ENCODE data around the gene SLC12A8.

The SLC12A8 gene

GRCh38 chr3:125118600-125118999 lies 93.9 kb downstream of the SLC12A8 start:
- DNase-seq (ENCODE audit: low read depth, low spot score) = no peak
- H3K27ac ChIP-seq = no peak overlapping the region

- H3K27ac ChIP-seq = no peak overlapping the region
- DNase-seq (ENCODE audit: low read depth, low spot score) = no peak
These were observed 94.8 kb downstream of the SLC12A8 start for GRCh38 chr3:125117631-125118191.

- peak; percentile 26 for DNase-seq (ENCODE audit: low read depth, low spot score)
- H3K27ac ChIP-seq = peak overlapping the region; percentile 58
These were observed 96.1 kb downstream of the SLC12A8 start for GRCh38 chr3:125116311-125117080.

GRCh38 chr3:125115640-125116039 lies 96.9 kb downstream of the SLC12A8 start:
- H3K27ac ChIP-seq = no peak overlapping the region
- DNase-seq (ENCODE audit: low read depth, low spot score) = no peak

DNA sequence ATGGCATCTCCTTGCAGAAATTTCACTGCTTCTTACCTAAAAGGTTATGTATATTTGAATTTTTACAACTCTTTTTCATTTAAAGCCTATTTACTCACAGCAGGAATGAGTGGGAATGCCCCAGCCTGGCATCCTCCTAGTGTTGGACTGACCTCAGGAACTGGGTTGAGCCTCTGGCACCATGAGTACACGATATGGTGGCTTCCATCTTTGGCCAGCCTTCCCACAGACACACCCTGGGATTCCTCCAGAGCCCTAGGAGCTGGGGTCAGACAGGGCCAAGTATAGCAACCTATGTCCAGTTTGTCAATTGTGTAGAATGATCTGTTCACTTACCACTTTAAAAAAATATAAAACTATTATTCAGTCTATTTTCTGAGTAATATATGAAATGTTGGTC lies 99.6 kb downstream of the SLC12A8 start:
- DNase-seq (ENCODE audit: low read depth, low spot score) = no peak
- no peak overlapping the region for H3K27ac ChIP-seq

- DNase-seq (ENCODE audit: low read depth, low spot score) = no peak
- no peak overlapping the region for H3K27ac ChIP-seq
These were observed 101.6 kb downstream of the SLC12A8 start for GRCh38 chr3:125110876-125111480.

DNA sequence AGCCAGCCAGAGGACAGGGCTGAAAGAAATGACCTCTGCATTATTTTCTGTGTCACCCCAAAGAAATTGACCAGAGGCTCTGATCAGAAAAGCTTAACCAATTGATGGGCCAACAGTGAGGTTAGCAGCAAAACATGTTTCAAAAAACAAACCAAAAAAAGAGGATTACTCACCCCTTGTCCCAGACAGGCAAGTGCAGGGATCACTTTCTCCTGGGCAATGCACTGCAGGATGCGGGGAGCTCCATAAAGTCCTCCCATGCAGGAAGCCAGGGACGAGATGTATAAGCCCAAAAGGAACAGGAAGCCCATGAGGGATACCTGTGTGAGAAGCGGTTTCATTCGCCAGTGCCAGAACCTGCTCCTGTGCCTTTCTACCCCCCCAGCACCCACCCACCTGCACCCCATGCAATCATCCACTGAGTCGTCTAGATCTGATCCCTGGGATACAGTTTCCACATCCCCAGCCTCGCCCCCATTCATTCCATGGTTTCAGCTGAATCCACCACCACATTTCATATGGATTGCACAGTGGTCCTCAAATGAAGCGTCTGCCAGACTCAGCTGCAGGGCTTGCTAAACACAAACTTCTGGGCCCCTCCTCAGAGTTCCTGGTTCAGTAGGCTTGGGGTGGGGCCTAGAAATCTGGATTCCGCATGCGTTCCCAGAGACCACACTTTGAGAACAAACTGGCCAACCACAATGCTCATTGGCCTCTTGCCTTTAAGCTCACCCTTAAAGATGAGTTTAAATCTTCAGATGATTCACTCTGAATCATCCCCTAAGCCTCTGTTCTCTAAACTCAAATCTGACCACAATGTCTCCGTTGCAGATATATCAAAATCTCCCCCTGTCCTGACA lies 102.3 kb downstream of the SLC12A8 start:
- H3K27ac ChIP-seq = no peak overlapping the region
- peak; percentile 27 for DNase-seq (ENCODE audit: low read depth, low spot score)

DNA sequence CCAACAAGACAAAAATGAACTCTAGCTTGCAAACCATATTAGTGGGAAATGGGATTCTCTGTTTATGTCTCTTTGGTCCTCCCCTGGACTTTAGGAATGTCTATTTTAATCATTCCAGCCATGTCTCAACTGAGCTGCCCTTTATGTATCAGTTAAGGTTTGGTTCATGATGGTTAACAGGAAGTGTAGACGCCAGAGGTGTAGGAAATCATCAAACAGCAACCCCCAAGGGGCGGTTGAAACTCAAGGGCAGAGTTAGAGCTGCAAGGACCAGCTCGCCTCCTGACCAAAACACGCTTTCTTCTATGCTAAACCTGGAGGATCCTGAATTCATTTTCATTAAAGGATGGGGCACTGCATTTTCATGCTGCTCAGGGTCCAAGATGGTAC lies 103.0 kb downstream of the SLC12A8 start:
- DNase-seq (ENCODE audit: low read depth, low spot score) = no peak
- no peak overlapping the region for H3K27ac ChIP-seq

DNA sequence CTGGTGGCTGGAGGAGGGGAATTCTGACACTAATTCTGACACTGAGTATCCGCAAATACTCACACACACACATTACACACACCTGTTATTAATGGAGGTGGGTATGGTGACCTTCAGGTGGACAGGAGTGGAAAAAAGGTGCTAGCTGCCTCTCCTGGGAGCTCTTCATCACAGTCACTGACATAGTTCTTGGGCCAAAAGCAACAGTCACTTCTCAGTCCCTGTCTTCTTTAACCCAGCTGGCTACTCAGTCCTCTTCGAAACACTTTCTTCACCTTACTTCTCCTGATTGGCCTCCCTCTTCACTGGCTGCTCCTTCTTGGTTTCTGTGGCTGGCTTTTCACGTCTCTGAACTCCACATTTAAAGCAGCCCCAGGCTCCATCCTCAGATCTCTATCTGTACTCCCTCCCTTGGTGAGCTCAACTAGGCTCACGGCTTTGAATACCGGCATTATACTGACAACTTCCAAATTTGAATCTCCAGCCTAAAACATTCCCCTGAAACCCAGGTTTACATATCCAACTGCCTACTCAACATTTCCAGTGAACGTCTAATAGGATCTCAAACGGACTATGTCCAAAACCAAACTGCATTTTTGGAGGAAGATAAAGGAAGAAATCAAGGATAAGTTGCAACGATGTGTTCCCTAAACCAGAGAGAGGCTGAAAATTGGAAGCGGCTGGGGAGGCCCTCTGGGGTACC lies 103.6 kb downstream of the SLC12A8 start:
- DNase-seq (ENCODE audit: low read depth, low spot score) = no peak
- no peak overlapping the region for H3K27ac ChIP-seq

DNA sequence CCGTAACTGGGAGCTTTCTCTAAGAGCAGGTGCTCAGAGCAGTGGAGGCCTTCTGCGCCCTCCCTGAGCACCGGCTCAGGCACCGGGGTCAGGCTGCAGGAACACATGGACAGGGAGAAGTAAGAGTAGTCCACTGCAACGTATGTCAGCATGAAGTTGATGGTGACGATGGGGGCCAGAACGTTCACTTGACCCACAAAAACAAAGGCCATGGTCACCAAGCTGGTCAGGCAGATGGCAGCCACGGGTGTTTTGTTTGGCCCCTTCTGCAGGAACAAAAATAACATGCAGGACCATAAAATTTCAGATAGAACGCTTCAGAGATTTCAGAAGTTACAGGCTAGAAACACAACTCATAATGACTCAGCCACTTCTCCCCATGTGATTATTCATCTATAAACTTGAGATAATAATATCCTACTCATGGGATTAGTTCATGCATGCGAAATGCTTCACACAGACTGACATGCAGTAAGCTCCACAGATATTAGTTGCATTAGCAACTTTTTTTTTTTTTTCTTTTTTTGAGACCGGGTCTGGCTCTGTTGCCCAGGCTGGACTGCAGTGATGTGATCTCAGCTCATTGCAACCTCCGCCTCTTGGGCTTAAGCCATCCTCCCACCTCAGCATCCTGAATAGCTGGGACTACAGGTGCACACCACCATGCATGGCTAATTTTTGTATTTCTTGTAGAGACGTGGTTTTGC lies 104.5 kb downstream of the SLC12A8 start:
- H3K27ac ChIP-seq = peak overlapping the region; percentile 18
- DNase-seq (ENCODE audit: low read depth, low spot score) = peak; percentile 56

GRCh38 chr3:125107363-125107762 lies 105.2 kb downstream of the SLC12A8 start:
- H3K27ac ChIP-seq = peak overlapping the region; percentile 18
- DNase-seq (ENCODE audit: low read depth, low spot score) = no peak

- H3K27ac ChIP-seq = peak overlapping the region; percentile 32
- DNase-seq (ENCODE audit: low read depth, low spot score) = no peak
These were observed 107.4 kb downstream of the SLC12A8 start for GRCh38 chr3:125105116-125105515.

- DNase-seq (ENCODE audit: low read depth, low spot score) = no peak
- peak overlapping the region; percentile 32 for H3K27ac ChIP-seq
These were observed 107.9 kb downstream of the SLC12A8 start for GRCh38 chr3:125104639-125105038.

- DNase-seq (ENCODE audit: low read depth, low spot score) = no peak
These were observed 109.1 kb downstream of the SLC12A8 start for GRCh38 chr3:125103406-125103805.

GRCh38 chr3:125102470-125102869 lies 110.1 kb downstream of the SLC12A8 start:
- no peak for DNase-seq (ENCODE audit: low read depth, low spot score)
- no peak overlapping the region for H3K27ac ChIP-seq

More at GRCh38 chr3:125103406-125103805, 109.1 kb downstream of the SLC12A8 start:
- no peak overlapping the region for H3K27ac ChIP-seq

- DNase-seq (ENCODE audit: low read depth, low spot score) = no peak
- no peak overlapping the region for H3K27ac ChIP-seq
These were observed 113.8 kb downstream of the SLC12A8 start for GRCh38 chr3:125098611-125099291.

DNA sequence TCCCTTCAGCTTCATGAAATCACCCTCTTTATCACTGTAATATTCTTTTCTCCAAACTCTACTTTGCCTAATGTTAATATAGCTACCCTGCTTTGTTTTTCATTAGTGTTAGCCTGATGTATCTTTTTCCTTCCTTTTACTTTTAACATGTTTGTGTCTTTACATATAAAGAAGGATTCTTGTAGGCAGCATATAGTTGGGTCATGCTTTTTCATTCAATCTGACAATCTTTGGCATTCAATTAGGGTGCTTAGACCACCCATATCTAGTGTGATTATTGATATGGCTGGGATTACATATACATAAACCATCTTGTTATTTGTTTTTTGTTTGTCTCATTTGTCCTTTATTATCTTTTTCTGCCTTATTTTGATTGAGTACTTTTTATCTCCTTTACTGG lies 121.9 kb downstream of the SLC12A8 start:
- no peak for DNase-seq (ENCODE audit: low read depth, low spot score)
- no peak overlapping the region for H3K27ac ChIP-seq

DNA sequence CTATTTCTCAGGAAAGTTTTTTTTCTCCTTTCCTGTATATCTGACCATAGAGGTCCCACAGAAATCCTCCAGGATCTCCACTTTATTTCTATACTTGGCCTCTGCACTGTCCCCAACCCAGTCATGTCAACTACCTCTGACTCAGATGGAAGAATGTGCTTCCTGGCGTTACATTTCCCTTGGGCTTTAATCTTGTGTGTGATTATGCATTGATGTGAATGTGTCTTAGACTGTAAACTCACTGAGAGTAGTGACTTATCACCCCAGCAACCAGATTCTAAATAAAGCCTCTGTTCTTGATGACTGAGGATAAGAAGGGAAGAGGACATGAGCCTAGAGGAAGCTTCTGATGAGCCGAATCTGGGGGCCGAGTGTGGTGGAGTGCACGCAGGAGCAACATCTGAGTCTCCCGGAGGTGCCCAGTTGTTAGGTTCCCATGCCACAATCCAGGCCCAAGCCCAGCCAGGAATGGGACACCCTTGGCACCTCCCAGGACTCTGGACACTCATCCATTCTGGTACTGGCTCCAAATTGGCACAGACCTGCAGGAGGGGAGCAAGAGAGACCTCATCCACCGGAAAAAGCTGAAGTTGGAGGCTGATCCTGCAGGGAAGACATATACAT lies 124.7 kb downstream of the SLC12A8 start:
- H3K27ac ChIP-seq = no peak overlapping the region
- no peak for DNase-seq (ENCODE audit: low read depth, low spot score)

All from epithelial cell of prostate (primary cell).